GM11168 (cell line): Measurements from ENCODE around the gene SEC14L6.

Source experiments
- in situ Hi-C: fragments of 300-500 bp; cut with MboI; formaldehyde crosslinking; loops from one replicate; pipeline ENCODE4 v1.12.0; 2022; ENCODE audit warnings: low sequenced_read_pairs; ENCODE audit not compliant: unreplicated experiment

Gene SEC14L6

GRCh38 chr22:30503551-30503950, 43.0 kb downstream of the SEC14L6 start:
- in situ Hi-C loops: no loop called here

GRCh38 chr22:30502911-30503310, 43.6 kb downstream of the SEC14L6 start:
- in situ Hi-C loops: no loop called here

- in situ Hi-C loops: no loop called here
Observed at GRCh38 chr22:30502153-30502552, 44.4 kb downstream of the SEC14L6 start.

- in situ Hi-C loops: no loop called here
Observed at GRCh38 chr22:30500628-30501027, 45.9 kb downstream of the SEC14L6 start.

GRCh38 chr22:30497466-30498150, 48.9 kb downstream of the SEC14L6 start:
- in situ Hi-C loops: no loop called here

GRCh38 chr22:30495041-30495784, 51.3 kb downstream of the SEC14L6 start:
- in situ Hi-C loops: no loop called here

- in situ Hi-C loops: no loop called here
Observed at GRCh38 chr22:30492144-30492543, 54.4 kb downstream of the SEC14L6 start.

- in situ Hi-C loops: no loop called here
Observed at GRCh38 chr22:30491381-30491780, 55.2 kb downstream of the SEC14L6 start.

- in situ Hi-C loops: no loop called here
Observed at GRCh38 chr22:30490399-30490798, 56.1 kb downstream of the SEC14L6 start.

- in situ Hi-C loops: no loop called here
Observed at GRCh38 chr22:30488121-30488520, 58.4 kb downstream of the SEC14L6 start.

GRCh38 chr22:30486661-30487115, 59.9 kb downstream of the SEC14L6 start:
- in situ Hi-C loops: no loop called here

- in situ Hi-C loops: no loop called here
Observed at GRCh38 chr22:30486118-30486517, 60.4 kb downstream of the SEC14L6 start.

- in situ Hi-C loops: no loop called here
Observed at GRCh38 chr22:30485362-30485988, 61.1 kb downstream of the SEC14L6 start.

GRCh38 chr22:30483169-30483568, 63.4 kb downstream of the SEC14L6 start:
- in situ Hi-C loops: no loop called here

GRCh38 chr22:30481711-30482110, 64.8 kb downstream of the SEC14L6 start:
- in situ Hi-C loops: no loop called here

- in situ Hi-C loops: no loop called here
Observed at GRCh38 chr22:30479981-30480380, 66.6 kb downstream of the SEC14L6 start.

- in situ Hi-C loops: no loop called here
Observed at GRCh38 chr22:30474683-30475424, 71.7 kb downstream of the SEC14L6 start.

GRCh38 chr22:30474121-30474520, 72.4 kb downstream of the SEC14L6 start:
- in situ Hi-C loops: no loop called here

GRCh38 chr22:30472994-30473720, 73.4 kb downstream of the SEC14L6 start:
- in situ Hi-C loops: no loop called here
